HG03060 (cell line): Measurements from ENCODE around the gene CENPM.

Source experiments
- ATAC-seq: cut with Tn5 transposase; IDR thresholded peaks from one replicate; pipeline ENCODE4 v1.9.1; 2021; ENCODE audit warnings: low read depth, moderate number of reproducible peaks; ENCODE audit not compliant: unreplicated experiment

Gene CENPM

DNA sequence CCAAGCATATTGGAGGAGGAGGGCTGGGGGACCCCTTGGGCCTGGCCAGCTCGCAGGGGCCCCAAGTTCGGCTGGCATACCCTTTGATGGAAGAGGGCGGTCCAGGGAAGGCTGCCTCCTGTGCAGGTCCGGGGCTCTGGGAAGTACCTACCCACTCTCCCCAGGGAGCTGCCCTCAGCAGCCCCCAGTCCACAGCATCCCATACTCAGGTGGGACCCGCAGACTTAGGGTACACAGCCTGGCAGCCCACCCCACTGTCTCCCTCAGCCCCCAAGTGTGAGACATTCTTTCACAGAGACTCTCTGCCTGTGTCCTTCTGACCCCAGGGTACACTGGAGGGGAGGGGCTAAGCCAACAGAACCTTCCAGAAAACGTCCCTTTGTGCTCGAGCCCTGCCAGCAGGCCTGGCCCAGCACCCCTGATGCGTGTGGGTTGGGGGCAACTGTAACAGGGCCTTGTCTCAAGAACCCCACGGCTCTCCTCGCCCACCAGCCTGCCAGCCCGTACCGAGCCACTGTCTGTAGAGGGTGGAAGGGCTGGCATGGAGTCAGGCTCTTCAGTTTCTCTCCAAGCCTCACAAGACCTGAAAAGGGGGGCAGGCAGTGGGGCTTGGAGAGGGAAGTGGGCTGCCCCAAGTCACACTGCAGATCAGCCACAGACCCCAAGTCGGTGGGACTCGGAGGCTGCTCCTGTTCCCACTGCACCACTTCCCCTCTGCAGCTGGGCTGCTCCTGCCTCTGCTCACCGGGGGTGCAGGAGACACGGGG is 13.4 kb downstream of the CENPM start:
- ATAC-seq = no peak

DNA sequence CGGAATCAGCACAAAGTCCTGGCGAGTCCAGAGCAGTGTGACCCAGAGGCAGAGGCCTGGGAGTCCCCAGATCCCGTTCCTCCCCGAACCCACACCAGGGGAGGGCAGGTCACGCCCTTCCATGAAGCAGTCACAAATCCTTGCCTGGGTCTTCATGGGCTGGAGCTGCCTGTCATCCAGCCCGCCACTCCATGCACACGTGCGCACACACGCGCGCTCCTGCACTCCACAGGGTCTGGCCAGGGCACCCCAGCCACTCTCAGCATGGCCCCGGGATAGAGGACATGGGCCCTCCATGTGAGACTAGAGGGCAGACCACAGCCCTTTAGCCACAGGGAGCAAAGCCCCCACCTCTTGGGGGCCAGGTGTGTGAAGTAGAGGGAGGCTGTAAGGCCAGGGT is 14.6 kb downstream of the CENPM start:
- no peak for ATAC-seq

DNA sequence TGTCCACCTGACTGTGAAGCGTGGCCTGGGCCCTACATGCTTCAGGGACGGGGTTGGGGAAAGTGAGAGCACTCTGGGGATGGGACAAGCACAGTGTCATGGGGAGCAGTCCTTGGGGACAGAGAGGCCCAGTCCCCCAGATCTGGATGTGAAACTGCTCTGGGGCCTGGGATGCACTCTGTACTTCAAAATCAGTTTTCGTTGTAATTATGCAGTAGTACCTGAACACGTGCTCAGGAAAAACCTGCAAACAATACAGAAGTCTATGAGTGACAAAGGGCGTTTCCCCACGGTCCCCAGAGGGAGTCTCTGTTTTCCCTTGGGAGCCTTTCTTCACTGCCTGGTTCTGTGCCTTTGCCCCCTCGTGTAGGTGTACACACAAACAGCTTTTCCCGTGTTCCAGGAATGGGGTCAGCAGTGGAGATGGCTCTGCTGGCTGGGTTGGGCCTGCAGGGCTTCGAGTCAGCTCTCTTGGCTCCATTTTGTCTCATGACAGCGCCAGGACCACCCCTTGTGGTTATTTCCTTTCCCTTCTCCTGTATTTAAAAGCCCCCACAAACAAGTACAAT is 15.2 kb downstream of the CENPM start:
- ATAC-seq = no peak

DNA sequence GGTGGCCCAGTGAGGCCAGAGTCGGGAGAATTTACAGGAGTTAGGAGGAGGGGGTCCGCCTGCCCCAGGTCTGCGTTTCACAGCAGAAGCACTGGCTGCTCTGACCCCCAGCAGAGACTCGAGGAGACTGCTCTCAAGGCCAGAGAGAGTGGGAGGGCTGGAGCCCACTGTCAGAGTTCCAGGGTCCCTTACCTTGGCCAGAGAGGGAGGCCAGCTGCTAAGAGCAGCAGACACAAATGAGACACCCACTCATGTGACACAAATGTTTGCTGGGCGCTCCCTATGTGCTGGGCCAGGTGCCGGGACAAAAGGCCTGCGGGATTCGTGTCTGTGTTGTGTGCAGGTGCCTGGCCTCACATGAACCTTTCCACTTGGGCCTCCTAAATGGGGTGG is 17.5 kb downstream of the CENPM start:
- ATAC-seq = no peak

DNA sequence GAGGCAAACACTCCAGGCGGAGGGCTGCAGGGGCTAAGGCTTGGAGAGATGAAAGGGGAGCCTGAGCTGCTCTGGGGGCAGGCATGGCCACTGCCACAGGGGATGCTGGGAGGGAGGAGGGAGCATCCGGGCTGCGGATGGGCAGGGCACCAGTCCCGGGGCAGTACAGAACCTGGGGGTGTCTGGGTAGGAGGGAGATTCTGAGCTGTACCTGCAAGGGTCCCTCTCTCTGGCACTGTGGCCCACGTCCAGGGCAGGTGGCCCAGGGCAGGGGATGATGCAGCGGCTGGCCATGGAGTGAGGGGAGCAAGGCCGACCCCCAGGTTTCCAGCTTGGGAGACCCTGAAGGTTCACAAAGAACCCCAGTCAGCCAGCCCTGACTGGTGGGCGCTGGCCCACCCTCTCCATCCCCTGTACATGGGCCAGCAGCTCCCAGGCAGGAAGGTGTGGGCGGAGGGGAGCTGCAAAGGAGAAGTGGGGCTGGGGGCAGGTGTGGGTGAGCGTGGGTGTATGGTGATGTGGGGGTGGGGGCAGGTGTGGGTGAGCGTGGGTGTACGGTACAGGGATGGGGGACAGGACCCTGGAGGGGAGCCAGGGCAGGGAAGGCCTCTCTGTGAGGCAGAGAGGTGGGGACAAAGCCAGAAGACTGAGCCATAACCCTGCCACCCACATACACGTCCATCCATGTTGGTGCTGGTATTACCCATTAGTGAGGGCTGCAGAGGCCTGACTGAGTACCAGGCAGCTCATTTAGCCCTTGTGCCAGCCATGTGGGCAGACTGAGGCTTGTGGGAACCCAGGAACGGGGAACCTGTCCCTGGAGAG is 18.1 kb downstream of the CENPM start:
- no peak for ATAC-seq

DNA sequence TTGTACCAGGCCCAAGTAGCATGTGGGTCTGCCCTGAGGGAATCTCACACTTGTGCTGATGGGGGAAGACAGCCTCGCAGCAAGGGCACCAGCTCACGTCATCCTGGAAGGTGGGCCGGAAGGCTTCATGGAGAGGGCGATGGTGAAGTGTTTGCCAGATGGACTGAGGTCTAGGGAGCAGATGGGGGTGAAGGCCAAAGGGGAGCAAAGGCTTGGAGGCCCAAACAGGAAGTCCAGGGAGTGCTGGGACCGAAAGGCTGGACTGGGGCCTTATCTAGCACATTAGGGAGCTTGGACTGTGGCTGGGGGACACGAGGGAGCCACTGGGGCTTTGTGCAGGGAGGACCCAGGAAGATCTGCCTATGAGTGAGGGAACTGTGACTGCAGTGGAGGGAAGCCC is 19.1 kb downstream of the CENPM start:
- no peak for ATAC-seq

DNA sequence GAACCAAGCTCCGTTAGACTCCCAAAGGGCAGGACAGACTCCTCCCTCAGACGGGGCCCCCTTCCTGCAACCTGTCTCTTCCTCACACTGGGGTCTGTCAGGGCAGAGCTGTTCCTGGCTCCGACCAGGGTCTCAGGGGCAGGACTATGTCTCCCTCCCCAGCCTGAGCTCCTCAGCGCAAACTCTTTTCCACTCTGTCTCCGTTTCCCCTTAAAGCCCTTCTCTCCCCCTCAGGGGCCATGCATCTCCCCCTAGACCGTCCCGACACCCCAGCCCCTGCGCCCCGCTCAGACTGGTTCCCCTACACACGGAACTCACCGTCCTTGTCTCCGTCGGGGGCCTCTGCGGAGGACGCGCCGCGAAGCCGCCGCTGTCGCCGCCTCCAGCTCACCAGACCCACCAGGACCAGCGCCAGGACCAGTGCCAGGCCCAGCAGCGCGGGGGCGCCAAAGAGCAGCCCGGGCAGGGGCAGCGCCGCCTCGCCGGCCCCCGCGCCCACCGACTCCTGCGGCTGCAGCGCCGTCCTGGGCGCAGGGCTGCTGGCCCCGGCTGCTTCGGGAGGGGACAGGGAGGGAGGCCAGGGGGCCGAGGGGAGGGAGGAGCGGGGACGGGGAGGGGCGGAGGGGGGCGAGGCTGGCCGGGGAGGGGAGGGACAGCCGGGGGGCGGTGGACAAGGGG is 21.0 kb downstream of the CENPM start:
- ATAC-seq = no peak

DNA sequence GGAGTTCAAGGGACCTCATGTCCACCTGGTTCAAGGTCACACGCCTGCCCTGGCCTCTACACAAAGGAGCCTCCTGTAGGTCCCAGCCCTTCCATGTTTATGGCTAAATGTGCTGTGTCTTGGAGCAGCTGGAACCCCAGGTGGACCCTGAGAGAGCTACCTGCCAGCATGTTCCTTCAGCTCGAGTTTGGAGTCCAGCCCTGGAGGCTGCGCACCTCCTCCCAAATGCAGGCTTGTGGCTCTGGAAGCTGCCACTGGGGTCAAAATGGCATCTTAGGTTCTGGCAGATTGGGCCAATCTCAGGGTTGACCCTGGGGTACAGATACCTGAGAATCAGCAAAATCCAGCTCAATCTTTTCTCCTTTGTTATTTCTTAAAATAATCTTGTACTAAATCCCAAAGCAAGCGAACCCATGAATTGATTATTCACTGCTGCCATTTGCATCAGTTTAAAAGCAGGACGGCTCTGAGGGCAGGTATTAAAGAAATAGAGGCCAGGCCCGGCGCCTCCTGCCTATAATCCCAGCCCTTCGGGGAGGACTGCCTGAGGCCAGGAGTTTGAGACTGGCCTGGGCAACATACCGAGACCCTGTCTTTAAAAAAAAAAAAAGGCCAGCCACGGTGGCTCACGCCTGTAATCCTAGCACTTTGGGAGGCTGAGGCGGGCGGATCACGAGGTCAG is 23.2 kb downstream of the CENPM start:
- ATAC-seq = no peak

DNA sequence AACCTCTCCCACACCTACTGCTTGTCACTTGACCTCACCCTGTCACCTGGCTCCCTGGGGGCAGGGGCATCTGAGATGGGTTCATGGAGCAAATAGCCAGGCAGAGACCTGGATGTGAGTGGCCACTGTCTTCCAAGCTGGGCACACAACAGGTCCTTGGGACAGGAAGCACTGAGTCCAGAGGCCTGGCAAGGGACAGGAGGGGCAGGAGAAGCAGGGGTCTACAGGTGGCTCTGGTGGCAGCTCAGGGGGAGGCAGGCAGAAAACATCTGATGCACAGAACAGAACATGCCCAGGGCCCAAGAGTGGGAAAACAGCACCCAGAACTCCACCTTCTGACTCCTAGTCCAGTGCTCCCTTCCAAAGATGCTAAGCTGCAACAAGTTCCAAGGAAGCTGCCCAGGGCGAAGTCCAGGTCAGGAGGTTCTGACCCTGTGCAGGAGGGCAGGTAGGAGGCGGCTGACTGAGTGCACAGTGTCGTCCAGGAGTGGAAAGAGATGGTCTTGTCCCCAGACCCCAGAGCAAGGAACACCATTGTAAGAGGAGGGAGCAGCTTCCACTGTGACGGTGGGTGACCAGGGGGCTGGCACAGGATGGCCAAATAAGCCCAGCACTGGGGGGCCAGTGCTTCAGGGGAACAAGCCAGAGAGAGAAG is 23.9 kb downstream of the CENPM start:
- ATAC-seq = no peak

DNA sequence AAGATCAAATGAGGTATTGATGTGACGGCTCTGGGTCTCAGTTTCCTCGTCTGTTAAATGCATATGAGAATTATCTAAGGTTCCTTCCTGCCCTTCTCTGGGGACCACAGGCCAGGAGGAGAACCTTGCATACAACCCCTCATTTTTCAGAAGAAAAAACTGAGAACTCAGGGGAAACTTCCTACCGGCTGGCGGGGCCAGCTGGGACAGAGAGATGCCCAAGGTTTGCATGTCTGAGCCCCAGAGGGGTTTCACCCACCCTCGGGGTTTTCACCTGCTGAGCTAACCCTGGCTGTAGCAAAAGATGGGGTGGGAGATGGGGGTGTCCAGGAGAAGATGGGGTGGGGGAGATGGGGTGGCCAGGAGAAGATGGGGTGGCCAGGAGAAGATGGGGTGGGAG is 24.6 kb downstream of the CENPM start:
- ATAC-seq = no peak

DNA sequence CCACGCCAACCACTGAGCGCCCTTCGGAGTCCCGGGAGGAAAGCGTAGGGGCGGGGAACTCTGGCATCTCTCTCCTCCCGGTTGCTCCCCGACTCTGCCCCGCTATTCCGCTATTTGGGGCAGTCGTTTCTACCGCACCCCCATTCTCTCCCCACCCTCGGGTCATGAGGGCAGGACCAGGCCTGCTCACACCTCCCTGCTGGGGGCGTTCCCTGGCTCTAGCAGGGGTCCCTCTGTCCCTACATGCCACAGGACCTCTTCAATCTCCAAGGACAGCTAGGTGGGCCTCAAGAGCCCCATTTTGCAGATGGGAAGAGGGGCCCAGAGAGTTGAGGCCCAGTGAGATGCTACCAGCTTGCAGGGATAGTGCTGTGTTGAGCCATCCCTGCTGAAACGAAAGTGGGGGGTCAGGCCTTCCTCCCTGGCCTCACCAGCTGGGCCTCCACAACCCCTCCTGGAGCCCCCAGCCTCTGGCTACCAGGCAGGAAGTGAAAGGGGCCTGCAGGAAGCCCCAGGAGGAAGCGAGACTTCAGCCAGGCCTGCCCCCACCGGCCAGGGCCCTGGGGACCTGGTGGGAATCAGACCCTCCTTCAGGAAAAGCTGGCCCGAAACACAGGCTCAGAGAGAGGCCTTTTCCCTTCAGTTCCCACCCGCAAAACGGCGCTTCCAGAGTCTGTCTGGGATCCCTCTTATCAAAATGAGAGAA is 26.5 kb downstream of the CENPM start:
- ATAC-seq = no peak

DNA sequence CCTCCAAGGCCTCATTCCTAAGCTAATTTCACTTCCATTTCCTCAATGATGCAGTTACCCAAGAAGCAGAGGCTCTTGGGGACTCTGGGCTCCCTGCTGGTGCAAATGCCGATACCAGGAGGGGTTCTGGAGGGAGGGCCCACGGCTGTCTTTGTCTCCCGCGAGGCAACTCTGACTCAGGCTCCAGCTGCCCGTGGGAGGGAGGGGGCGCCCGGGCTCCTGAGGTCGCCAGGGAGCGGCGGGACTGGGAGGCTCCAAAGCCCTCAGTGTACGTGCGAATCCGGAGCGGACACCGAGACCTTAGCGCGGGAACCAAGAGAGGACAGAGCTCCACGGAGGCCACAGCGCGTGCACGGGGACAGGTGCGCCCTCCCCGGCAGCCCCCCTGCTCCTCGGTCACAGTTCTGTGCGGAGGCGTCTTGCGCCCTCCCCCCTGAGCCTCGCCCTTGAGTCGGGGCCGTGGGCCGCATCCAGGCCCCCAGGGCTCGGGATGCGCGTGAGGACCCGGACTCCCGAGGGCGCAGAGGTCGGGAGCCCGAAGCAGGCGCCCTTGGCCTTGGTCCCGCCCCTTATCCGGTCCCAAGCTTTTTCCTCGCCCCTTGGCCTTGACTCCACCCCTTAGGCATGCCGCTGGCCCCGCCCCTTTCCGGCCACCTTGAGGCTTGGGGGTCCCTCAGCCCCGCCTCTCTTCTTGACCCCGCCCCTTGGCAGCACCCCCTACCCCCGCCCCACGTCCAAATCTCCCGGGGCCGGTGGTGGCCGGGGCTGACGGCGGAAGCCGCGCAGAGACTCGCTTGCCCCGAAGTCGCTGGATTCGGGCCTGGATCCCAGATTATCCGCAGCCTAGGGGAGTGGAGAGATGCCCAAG is 27.4 kb downstream of the CENPM start:
- ATAC-seq = no peak

DNA sequence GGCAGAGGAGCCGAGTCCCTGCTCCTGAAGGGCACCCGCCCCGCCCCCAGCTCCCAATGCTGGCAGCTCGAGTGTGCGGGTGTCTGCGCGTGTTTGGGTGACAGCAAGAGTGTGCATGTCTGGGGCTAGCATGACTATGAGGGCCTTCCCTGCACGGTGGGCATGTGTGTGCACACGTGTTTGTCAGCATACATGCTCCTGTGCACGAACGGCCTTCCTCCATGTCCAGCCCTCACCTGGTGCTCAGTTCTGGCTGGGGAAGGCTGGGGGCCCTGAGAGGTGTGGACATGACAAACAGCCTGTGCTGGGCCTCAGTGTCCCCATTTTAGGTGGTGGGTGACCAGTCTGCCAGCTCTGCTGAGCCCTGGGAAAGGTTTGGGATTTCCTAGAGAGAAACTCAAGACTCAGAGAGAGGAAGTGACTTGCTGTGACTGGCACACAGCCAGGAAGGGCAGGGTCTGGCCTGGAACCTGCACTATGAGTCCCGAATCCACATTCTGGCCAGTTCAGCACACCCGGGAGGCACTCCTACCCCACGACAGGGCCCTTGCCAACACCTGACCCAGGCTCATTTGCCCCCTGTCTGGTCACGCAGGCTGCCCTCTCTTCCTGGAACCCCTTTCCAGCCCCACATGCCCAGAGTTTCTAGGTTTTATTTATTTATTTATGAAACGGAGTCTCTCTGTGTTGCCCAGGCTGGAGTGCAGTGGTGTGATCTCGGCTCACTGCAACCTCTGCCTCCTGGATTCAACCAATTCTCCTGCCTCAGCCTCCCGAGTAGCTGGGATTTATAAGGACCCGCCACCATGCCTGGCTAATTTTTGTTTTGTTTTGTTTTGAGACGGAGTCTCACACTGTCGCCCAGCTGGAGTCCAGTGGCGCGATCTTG is 28.8 kb downstream of the CENPM start:
- ATAC-seq = no peak

DNA sequence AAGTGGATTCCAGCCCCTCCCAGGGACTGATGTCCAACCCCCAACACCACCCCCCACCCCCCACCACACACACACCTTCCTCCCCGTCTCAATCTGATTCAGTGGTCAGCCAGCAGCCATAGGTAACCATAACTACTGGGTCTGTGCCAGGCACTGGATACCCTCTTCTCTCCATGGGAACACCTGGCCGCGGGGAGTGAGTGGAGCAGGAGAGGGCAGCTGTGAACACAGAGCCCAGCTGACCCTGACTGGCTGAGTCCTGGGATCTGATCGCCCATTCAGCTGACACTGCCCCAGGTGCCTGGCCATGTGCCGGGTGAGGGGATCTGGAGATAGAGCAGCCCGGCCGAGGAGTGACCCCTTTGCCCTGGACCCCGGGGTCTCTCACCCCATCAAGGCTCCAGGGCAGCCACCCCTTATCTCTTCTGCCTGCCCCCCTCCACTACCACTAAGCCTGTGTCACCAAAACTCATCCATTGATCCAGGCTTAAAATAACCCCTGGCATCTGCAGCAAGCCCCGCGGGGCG is 29.5 kb downstream of the CENPM start:
- ATAC-seq = no peak

DNA sequence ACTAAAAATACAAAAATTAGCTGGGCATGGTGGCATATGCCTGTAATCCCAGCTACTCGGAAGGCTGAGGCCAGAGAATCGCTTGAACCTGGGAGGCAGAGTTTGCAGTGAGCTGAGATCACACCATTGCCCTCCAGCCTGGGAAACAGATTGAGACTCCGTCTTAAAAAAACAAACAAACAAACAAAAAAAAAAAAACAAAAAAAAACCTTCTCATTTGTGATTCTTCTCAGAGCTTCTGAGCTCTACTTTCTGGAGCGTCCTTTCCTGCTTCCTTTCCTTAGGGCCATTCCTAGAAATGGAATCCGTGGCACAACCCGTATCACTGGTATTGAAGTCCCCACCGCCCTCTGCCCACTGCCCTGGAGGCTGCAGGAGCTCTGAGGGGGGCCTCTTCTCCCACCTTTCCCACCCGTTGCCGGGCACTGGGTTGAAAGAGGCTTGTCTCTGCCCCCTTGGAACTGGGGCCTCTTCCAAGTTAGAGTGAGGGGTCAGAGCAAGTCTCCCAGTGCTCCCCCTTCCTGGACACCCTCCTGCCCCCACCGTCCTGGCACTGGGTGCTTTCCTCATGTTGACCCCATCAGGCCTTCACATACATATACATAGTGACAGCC is 30.1 kb downstream of the CENPM start:
- no peak for ATAC-seq

DNA sequence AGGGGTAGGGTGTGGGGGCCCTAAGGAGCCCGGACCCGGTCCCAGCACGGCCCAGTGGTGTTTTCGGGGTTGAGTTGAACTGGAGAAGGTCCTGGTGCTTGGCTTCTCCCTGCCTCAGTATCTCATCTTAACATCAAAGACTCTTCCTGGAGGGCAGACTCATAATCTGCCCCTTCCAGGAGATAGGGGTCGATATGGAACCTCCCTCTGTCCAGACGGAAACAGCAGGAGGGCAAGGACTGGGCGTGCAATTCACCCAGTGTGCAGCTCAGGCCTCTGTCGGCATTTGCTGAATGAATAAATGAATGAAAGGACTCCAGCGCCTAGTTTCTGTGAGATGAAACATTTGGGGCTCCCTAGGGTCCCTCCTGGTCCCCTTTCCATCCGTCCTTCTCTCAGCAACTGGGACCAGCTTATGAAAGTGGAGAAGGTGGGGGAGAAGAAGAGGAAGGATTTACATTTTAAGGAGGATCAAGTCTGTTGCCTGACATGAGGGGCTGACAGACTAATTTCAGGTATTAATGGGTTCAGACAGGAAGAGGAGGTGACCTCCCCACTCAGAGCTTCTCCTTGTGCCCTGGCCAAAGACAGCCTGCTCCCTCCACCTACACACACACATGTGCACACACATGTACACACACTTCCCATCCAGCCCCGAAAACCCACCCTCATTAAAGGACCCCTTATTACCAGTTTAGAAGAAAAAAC is 31.0 kb downstream of the CENPM start:
- ATAC-seq = no peak
